Hematopoietic multipotent progenitor cell (in vitro differentiated cells): ENCODE data around the gene CAMK1D. TPM values are rescaled to one million over a fixed set of nuclear protein-coding genes. Genes with fewer than 3 reads are reported as not detected.

Source experiments
- DNase-seq, 3 donors: peaks; one replicate each; pipeline ENCODE4 v3.0.0-alpha.2; 2011 to 2015; ENCODE audit warnings: low read depth in 2 of 3, low spot score in 2 of 3
- total RNA-seq: library from RNA; depleted of rRNA; stranded (reverse); fragments of >200 nt; gene quantifications from one replicate; pipeline ENCODE4 v1.2.3, GENCODE V29; 2012

Gene CAMK1D
- total RNA-seq, 1 donor: 25.6 TPM

DNA sequence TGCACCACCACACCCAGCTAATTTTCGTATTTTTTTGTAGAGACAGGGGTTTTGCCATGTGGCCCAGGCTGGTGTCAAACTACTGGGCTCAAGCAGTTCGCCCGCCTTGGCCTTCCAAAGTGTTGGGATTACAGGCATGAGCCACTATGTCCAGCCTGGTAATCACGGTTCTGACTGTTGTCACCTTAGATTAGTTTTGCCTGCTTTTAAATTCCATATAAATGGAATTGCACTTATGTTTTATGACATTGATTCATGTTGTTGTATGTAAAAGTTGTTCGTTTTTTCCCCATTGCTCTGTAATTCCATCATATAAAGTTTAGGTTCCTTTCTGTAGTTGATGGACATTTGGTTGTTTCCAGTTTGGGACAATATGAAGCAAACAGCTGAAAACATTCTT, 106.0 kb downstream of the CAMK1D start:
- DNase-seq: no peak

DNA sequence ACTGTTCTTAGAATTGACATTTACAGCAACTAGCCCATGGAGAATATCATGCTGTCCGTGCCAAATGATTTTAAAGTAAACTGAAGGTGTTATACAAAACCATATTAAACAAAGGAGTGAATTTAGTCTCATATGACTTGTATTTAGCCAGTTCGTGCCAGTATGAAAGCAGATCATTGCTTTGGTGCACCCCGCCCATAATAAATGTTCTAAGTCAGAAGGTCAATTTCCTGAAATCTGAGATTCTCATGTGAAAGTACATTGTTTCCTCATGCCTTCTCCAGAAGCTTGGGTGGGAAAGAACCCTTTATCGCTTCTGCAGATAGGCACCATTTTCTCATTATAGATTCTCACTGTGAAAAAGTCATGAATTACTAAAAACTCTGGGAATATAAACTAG, 106.4 kb downstream of the CAMK1D start:
- DNase-seq: no peak

DNA sequence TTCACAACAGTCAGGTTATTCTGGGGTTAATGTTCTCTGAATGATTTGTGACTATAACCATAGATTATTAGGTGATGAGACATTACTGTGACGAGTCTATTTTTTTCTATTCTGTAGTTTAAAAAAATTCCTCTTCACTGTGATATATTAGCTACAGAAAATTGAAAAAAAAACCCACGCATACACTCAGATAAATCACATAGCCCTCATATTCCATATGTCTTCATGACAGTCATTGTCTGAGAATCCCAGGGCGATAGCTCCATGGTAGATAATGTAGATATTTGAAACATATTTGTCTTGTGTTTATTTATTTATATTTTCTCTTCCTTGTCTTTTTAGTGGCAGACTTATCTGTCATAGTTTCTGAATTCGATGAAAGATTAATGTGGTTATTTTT, 110.0 kb downstream of the CAMK1D start:
- DNase-seq: no peak

DNA sequence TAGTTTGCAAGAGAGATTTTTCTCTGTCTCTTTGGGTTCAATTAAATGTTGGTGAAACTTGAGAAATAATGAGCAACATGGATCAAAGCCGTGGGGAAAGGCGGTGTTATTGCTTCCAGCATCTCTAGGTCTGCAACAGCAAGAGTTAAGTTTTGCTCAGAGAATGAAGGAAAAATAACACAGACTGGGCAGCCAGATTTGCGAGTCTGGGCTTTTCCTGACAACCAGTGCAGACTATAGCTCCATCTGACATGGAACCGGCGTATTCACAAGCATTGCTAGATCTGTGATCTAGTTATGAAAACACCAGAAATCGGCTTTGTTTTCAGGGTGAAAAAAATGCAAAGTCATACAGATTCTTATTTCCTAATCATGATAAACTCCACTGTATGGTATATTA, 110.4 kb downstream of the CAMK1D start:
- no peak for DNase-seq

DNA sequence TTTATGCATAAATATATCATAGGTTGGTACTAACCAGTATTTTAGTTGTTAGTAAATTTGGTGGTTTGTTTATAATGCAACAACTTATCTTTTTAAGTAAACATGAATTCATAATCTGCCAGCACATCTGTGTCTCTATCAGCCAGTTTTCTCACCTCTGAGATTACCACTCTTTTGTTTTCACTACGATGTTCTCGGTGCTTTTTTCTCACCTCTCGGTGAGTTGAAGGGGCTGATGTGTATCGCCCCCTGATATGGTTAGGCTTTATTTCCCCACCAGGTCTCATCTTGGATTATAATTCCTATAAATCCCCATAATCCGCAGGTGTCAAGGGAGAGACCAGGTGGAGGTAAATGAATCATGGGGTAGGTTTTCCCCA, 114.1 kb downstream of the CAMK1D start:
- DNase-seq: no peak

DNA sequence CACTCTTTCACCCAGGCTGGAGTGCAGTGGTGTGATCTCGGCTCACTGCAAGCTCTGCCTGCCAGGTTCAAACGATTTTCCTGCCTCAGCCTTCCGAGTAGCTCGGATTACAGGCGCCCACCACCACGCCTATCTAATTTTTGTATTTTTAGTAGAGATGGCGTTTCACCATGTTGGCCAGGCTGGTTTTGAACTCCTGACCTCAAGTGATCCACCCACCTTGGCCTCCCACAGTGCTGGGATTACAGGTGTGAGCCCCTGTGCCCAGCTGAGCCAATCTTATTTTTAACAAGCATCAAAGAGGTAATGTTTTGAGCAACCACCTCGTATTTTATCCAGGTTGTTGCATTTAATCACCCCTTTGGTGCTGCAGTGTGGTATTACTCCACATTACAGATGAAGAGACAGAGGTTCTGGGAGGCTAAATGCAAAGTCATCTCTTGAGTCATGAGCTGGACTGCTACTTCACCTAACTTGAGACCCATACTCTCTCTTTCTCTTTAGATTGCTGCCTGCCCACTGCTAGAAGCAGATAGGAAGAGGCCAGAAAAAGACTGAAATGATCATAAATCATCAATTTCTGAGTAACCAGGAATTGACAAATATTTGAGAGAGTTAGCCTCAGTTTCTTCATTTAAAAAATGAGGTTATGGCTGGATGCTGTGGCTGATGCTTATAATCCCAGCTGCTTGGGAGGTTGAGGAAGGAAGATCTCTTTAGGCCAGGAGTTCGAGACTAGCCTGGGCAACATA, 116.2 kb downstream of the CAMK1D start:
- DNase-seq: peak in 1 of 3 donors; percentile 26

DNA sequence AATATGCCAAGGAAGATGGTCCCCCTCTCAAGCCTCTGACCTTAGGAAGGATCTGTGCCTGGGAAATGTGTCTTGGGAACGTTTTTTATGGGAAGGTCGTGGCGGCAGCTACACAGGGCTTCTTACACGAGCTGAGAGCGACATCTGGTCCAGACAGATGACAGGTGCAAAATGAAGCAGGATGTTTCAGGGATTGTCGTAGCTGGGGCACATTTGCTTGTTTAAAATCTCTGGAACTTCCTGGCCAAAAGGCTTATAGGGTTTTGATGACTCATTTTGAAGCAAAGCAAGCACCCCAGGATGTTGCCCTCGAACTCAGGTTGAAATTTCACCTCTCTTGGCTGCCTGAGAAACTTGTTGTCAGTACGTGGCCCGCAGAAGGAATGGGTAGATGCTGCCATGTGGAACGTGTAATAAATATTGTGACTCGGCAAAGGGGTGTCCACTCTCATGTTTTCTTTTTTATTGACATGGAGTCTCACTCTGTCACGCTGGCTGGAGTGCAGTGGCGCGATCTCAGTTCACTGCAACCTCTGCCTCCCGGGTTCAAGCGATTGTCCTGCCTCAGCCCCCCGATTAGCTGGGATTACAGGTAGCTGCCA, 117.5 kb downstream of the CAMK1D start:
- DNase-seq: no peak

DNA sequence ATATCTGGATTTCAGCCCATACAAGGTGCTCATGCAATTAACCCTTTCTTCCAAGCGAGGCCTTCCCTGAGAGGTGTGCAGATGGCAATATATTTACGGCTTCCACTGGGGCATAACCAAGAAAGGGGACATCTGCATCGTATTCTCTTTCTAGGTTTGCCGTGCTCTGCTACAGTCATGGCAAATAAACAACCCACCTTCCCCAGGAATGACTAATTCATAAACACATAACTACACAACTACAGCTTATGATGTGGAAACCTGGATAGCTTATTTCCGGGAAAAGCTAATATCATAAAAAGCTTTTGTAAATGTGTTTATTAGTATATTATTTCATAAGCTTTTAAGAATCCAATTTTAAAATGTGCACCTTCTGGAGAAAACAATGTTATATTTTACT, 120.0 kb downstream of the CAMK1D start:
- DNase-seq: no peak

DNA sequence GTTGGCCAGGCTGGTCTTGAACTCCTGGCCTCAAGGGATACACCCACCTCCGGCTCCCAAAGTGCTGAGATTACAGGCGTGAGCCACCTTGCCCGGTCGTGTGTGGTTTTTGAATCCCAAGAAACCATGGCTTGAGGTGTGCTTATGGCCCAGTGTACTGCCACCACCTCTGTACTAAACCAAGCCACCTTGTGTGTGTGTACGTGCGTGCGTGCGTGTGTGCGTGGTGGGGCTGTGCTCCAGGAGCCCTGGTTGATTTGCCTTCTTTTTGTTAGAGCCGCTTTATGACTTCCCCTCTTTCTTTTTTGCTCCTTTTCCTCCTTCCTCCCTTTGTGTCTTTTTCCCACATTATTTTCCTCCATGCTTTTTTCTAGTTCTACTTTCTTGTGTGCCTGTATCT, 121.4 kb downstream of the CAMK1D start:
- DNase-seq: no peak

DNA sequence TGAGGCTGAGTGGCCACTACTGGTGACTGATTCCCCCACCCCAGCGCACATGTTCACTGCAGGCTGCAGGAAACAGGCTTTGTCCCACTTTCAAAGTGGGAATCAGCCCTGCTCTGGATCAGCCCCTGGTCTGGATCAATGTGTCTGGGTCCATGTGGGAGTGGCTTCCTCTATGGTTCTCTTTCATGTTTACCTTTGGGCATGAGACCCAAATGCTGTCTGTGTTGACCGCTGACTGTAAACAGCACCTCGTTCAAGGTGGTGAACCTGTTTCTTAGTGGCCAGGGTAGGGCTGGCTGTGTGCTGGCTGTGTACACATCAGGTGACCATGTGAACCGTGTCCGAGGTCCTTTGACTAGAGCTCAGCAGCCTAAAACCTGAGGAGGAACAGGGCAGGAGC, 121.8 kb downstream of the CAMK1D start:
- DNase-seq: no peak

DNA sequence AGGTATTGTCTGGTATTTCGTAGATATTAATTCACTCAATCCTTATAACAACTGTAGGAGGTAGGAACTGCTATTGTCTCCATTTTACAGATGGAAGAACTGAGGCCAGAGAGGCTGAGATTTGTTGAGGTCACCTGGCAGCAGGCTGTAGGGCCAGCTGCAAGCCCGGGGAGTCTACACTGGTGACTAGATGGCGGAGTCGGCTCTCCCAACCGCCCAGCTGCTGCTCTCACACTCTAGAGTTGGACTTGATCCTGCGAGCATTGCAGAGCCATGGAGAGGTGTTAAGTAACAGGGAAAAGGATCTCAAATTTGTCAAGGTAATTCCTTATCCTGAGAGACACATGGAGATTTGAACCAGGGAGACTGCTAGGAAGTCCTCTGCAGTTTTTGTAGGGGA, 124.1 kb downstream of the CAMK1D start:
- DNase-seq: no peak

DNA sequence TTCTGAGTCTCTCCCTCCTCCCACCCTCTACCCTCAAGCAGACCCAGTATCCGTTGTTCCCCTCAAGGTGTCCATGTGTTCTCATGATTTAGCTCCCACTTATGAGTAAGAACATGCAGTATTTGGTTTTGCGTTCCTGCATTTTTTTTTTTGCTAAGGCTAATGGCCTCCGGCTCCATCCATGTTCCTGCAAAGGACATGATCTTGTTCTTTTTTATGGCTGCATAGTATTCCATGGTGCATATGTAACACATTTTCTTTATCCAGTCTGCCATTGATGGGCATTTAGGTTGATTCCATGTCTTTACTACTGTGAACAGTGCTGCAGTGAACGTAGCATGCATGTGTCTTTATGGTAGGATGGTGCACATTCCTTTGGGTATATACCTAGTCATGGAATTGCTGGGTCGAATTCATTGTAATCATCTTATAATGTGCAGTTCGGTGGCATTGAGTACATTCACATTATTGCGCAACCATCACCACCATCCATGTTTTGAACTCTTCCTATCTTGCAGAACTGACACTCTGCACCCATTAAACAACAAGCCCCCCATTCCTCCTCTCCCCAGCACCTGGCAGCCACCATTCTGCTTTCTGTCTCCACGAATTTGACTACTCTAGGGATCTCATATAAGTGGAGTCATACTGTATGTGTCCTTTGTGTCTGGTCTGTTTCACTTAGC, 125.5 kb downstream of the CAMK1D start:
- no peak for DNase-seq

DNA sequence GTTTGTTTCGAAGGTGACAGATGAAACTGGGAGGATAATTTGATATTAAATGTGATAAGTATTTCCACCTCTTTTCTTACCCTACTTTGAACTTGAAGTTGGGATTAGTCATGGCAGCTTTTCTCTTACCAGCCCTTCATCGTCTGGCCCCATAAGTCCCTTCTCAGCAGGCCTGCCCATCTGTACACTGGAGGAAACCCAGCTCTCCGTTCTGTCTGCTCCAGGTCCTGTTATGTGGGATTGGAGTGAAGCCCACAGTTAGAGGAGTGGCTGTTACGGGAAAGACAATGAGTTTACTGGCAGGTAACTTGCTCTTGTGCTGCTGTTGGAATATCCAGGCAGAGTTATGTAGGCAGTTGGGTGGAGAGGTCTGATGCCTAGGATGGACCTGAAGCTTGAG, 127.3 kb downstream of the CAMK1D start:
- DNase-seq: no peak

DNA sequence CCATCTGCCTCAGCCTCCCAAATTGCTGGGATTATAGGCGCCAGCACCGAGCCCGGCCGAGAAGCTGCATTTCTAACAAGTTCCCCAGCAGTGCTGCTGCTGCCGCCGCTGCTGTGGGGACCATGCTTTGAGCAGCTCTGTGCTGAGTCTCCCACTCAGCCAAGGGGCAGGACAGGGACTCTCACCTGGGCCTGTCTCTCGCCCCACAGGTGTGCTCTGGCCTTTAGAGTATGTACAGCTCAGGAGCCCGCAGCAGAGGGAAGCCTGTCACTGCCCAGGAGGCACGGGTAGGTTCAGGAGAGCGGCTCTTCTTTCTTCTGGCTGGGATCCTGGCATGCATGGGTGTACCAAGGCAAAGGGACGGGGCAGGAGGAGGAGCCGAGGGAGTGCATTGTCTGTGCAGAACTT, 130.1 kb downstream of the CAMK1D start:
- DNase-seq: no peak

DNA sequence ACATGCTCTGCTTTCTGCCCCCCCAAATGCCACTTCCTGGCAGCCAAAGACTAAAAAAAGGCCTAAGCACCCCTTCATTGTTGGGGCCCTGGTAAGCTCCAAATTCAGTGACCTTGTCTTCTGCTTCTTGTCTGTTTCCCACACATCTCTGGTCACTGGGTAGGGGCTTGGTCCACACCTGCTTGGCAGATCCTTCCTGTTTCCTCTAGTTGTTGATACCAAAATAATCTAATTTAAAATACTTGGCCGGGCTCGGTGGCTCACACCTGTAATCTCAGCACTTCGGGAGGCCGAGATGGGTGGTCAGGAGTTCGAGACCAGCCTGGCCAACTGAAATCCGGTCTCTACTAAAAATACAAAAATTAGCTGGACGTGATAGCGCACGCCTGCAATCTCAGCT, 130.6 kb downstream of the CAMK1D start:
- DNase-seq: no peak

DNA sequence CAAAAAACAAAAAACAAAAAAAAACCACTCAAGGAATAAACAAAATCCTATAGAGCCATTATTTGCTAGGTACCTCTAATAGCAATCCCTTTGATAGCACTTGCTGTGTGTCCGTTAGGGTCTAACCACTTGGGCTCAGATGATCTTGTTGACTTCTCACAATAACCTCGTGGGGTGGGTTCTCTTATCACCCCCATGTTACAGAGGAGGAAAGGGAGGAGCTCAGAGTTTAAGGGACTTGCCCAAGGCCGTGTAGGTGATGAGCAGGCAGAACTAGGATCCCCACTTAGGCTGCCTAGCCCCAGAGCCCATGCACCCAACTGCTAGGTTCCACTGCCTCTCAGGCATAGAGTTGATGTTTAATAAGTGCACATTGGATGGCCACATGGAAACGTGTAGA, 131.1 kb downstream of the CAMK1D start:
- no peak for DNase-seq

DNA sequence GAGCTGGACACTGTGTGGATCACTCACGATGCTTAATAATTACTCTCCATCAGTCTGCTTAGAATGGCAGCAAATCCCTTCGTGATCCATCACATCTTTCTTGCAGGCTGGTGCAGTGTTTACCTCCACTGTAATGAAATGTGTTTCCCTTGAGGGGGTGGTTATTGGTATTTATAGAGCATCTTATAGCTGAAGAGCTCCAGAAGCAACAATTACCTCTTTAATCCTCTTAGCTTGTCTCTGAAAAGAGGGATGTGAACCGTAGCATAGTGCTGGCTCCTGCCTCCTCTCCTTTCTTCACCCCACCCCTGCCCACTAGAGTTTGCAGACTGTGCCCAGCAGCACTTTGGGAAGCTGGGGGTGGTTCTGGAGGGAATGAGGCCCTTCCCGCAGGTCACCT, 132.6 kb downstream of the CAMK1D start:
- DNase-seq: no peak

DNA sequence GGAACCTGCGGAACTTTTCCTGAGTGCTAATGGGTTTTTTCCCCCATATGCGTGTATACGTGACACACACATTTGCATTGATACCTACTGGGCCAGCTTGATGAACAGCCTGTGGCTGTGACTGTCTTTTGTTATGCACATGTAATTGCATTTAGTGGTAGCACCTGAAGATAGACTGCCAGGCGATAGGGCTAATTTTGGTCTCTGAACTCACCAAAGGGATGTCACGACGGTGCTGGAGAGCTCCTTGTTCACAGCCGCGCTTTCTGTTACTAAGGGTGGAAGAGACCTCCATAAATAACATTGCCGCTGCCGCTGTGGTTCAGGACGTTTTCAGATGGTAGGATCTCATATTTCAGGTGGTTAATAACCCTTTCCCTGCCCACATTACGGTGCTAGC, 133.2 kb downstream of the CAMK1D start:
- DNase-seq: peak in 1 of 3 donors; percentile 47

DNA sequence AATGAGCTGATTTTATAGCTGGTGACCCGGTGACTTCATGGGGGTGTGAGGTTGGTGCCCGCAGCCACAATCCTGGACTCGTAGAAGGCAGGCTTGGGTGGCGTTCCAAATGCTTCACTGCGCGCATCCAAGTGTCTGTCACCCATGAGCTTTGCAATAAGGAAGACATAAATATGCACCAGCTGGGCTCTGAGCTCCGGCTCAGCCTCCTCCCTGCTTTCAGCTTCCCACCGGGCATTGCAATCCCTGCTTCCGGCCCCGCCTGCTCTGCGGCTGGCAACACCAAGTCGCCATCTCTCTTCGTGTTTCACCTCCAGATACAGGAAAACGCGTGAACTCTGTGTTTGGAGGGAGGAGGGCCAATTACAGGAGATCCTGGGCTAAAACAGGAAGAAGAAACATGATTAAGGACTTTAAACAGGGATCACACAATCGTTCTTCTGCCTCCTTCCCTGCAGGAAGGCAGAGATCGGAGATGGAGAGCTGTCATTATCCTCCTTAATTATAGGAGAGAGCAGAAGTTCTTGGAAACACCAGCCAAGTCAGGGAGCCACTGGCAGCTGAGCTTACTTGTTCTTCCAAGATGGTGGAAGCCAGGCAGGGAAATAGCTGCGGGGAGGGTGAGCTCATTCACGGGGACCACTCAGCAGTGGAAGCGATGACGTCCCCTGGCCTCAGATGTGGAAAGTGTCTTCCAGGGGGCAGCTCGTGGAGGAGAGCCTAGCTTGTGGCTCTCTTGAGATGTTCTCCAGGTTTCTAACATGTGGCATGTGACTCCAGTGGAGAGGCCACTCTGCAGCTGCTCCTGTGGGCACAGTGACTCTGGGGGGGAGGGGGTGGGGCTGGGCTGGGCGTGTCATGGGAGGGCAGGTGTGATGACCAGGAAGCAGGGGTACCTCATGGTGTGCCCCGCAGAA, 134.9 kb downstream of the CAMK1D start:
- DNase-seq: no peak

DNA sequence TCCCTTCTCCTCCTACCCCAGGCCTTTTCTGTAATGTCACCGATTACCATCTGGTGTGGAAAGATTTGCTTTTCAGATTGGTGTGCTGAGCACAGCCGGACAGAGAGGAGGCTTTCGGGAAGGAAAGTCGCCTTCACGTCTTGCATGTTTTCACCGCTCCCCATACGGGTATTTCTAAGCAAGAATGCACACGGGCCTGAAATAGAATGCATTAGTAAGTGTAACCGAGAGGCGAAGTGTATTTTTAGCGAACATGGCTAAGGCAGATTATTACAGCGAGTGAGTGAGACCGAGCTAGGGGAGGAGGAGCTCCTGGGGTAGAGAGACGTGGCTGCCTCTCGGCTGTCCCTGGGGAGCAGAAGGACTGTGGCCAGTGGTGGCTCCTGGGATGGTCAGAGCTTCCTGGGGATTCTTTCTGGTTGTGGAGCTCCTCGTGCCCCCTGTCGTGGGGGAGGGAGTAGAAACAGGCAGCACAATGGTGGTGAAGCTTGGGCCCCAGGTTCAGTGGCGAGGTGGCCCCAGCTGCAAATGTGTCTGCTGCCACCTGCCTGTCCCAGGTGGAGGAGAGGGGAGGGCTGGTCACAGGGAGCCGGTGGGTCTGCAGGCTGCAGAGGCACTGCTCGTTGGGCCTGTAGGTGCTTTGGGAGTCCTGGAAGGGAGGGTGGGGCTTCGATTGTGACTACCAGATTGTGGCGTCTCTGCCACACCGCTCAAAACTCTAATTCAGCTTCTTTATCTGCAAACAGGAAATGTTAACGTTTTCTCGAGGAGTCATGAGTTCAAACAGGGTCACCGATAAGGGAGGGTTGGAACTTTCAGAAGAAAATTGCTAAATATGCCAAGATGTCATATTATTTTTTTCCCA, 135.8 kb downstream of the CAMK1D start:
- no peak for DNase-seq
